Measurements from ENCODE around the gene SCYGR5. TPM values are rescaled to one million over a fixed set of nuclear protein-coding genes. Genes with fewer than 3 reads are reported as not detected.

Gene SCYGR5
- total RNA-seq, 1 experiment from 2014 or later = not detected

DNA sequence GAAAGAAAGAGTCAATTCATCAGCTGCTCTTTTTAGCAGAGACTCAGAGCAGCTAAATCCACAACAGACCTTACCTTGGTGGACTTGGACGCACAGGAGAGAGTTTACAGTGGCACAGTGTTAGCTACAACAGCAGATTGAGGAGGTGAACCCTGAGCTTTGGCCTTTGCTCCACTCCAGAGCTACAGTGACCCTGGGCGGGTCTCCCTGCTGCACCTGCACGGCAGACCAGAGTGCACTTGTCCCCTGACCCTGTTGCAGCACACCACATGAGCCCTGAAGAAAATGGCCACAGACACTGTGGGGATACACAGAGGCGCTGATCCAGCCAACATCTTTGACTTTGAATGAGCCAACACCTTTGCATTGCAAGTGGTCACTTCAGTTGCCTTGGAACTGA is 40.3 kb downstream of the SCYGR5 start:
- TF ChIP-seq, protein P1, sequence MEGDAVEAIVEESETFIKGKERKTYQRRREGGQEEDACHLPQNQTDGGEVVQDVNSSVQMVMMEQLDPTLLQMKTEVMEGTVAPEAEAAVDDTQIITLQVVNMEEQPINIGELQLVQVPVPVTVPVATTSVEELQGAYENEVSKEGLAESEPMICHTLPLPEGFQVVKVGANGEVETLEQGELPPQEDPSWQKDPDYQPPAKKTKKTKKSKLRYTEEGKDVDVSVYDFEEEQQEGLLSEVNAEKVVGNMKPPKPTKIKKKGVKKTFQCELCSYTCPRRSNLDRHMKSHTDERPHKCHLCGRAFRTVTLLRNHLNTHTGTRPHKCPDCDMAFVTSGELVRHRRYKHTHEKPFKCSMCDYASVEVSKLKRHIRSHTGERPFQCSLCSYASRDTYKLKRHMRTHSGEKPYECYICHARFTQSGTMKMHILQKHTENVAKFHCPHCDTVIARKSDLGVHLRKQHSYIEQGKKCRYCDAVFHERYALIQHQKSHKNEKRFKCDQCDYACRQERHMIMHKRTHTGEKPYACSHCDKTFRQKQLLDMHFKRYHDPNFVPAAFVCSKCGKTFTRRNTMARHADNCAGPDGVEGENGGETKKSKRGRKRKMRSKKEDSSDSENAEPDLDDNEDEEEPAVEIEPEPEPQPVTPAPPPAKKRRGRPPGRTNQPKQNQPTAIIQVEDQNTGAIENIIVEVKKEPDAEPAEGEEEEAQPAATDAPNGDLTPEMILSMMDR (IDR thresholded peaks at IDR 0.05; ENCODE audit: unreplicated experiment) = no peak
- POLR2A ChIA-PET = no interaction called here
- intact Hi-C loops (cut with micrococcal nuclease) = no loop called here
- Mint-ChIP-seq H3K4me1 (ENCODE audit: insufficient read depth, unreplicated experiment) (peaks cover 16% of the 10 kb centered on the region), H3K27me3 (ENCODE audit: insufficient read depth, unreplicated experiment) (no peaks in the 10 kb centered on the region), H3K4me3 (ENCODE audit: unreplicated experiment) (no peak overlapping the region), H3K9me3 (ENCODE audit: unreplicated experiment) (no peaks in the 10 kb centered on the region), H3K36me3 (ENCODE audit: insufficient read depth, unreplicated experiment) (no peaks in the 10 kb centered on the region), H3K27ac (ENCODE audit: low read depth, unreplicated experiment) (no peak overlapping the region)
- BruUV-seq (replicated peaks) = no TSS peak
- CTCF ChIA-PET = interaction anchor here (0.7 to 0.9 kb wide), 2 partner anchors 32 to 59 kb away, joined by 3 to 4 read pairs; no protein-coding TSS in a partner anchor
- no peak for DNase-seq (ENCODE audit: unreplicated experiment)

DNA sequence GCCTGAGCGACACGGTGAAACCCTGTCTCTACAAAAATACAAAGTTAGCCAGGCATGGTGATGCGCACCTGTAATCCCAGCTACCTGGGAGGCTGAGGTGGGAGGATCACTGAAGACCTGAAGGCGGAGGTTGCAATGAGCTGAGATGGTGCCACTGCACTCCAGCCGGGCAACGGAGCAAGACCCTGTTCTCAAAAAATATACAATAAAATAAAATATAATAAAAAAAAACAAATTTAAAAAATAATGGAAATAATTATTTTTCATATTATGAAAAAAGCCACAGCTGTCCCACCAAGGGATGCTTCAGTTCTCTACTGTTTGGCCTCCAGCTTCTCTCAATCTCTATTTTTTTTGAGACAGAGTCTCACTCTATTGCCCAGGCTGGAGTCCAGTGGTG is 40.8 kb downstream of the SCYGR5 start:
- Mint-ChIP-seq H3K27me3 (ENCODE audit: insufficient read depth, unreplicated experiment) (no peaks in the 10 kb centered on the region), H3K9me3 (ENCODE audit: unreplicated experiment) (no peaks in the 10 kb centered on the region), H3K4me1 (ENCODE audit: insufficient read depth, unreplicated experiment) (peaks cover 16% of the 10 kb centered on the region), H3K27ac (ENCODE audit: low read depth, unreplicated experiment) (no peak overlapping the region), H3K36me3 (ENCODE audit: insufficient read depth, unreplicated experiment) (no peaks in the 10 kb centered on the region), H3K4me3 (ENCODE audit: unreplicated experiment) (no peak overlapping the region)
- DNase-seq (ENCODE audit: unreplicated experiment) = no peak
- intact Hi-C loops (cut with micrococcal nuclease) = no loop called here
- no TSS peak for BruUV-seq (replicated peaks)
- POLR2A ChIA-PET = no interaction called here
- CTCF ChIA-PET = interaction anchor here (0.9 kb wide), 1 partner anchor 59 kb away, joined by 3 read pairs; no protein-coding TSS in a partner anchor
- TF ChIP-seq, protein P1 (IDR thresholded peaks at IDR 0.05; ENCODE audit: unreplicated experiment) = no peak

DNA sequence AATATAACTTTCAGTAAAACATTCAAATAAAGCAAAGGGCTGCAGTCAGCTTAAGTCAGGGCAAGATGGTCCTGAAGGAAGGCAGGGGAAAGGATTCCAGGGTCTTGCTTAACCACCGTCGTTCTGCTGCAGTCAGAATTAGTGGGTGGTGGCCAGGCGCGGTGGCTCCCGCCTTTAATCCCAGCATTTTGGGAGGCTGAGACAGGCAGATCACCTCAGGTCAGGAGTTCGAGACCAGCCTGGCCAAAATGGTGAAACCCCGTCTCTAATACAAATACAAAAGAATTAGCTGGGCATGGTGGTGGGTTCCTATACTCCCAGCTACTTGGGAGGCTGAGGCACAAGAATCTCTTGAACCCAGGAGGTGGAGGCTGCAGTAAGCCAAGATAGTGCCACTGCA is 44.4 kb downstream of the SCYGR5 start:
- H3K27ac Mint-ChIP-seq (ENCODE audit: low read depth, unreplicated experiment) = no peak overlapping the region
- intact Hi-C loops (cut with micrococcal nuclease) = no loop called here
- no peaks in the 10 kb centered on the region for H3K36me3 Mint-ChIP-seq (ENCODE audit: insufficient read depth, unreplicated experiment)
- CTCF ChIA-PET = interaction anchor here (0.6 kb wide), 1 partner anchor 55 kb away, joined by 3 read pairs; no protein-coding TSS in a partner anchor
- no peak overlapping the region for H3K4me3 Mint-ChIP-seq (ENCODE audit: unreplicated experiment)
- BruUV-seq (replicated peaks) = no TSS peak
- H3K27me3 Mint-ChIP-seq (ENCODE audit: insufficient read depth, unreplicated experiment) = peaks cover 1% of the 10 kb centered on the region
- TF ChIP-seq, protein P1 (IDR thresholded peaks at IDR 0.05; ENCODE audit: unreplicated experiment) = no peak
- H3K9me3 Mint-ChIP-seq (ENCODE audit: unreplicated experiment) = no peaks in the 10 kb centered on the region
- DNase-seq (ENCODE audit: unreplicated experiment) = no peak
- POLR2A ChIA-PET = no interaction called here
- no peaks in the 10 kb centered on the region for H3K4me1 Mint-ChIP-seq (ENCODE audit: insufficient read depth, unreplicated experiment)

DNA sequence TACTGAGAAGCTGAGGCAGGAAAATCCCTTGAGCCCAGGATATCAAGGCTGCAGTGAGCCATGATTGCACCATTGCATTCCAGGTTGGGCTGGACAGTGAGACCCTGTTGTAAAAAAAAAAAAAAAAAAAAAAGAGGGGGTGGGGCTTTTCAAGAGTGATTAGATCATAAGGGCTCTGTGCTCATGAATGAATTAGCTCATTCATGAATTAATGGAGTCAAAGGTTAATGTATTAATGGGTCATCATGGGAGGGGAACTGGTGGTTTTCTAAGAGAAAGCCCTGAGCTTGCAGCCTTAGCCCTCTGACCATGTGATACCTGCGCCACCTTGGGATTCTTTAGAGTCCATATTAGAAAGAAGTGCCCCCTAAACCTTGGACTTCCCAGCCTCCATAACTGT is 46.7 kb downstream of the SCYGR5 start:
- BruUV-seq (replicated peaks) = no TSS peak
- H3K4me3 Mint-ChIP-seq (ENCODE audit: unreplicated experiment) = no peak overlapping the region
- no peaks in the 10 kb centered on the region for H3K36me3 Mint-ChIP-seq (ENCODE audit: insufficient read depth, unreplicated experiment)
- DNase-seq (ENCODE audit: unreplicated experiment) = peak; percentile 5
- H3K27ac Mint-ChIP-seq (ENCODE audit: low read depth, unreplicated experiment) = no peak overlapping the region
- no peaks in the 10 kb centered on the region for H3K9me3 Mint-ChIP-seq (ENCODE audit: unreplicated experiment)
- intact Hi-C loops (cut with micrococcal nuclease) = no loop called here
- ChIA-PET POLR2A (no interaction called here), CTCF (interaction anchor here (2.1 kb wide), 1 partner anchor 16 kb away, joined by 8 read pairs; no protein-coding TSS in a partner anchor)
- TF ChIP-seq, protein P1 (IDR thresholded peaks at IDR 0.05; ENCODE audit: unreplicated experiment) = no peak
- no peaks in the 10 kb centered on the region for H3K4me1 Mint-ChIP-seq (ENCODE audit: insufficient read depth, unreplicated experiment)
- H3K27me3 Mint-ChIP-seq (ENCODE audit: insufficient read depth, unreplicated experiment) = peaks cover 12% of the 10 kb centered on the region

Data from MCF 10A (cell line).